Measurements from ENCODE around the gene CFAP119. TPM values are rescaled to one million over a fixed set of nuclear protein-coding genes. Genes with fewer than 3 reads are reported as not detected.

Gene CFAP119
- total and polyA plus RNA-seq, 9 of the 15 experiments (the other 6 are each of a cell fraction or from before 2014, with no cell fraction given): 5.5 to 33.7 (median 9.6) TPM

DNA sequence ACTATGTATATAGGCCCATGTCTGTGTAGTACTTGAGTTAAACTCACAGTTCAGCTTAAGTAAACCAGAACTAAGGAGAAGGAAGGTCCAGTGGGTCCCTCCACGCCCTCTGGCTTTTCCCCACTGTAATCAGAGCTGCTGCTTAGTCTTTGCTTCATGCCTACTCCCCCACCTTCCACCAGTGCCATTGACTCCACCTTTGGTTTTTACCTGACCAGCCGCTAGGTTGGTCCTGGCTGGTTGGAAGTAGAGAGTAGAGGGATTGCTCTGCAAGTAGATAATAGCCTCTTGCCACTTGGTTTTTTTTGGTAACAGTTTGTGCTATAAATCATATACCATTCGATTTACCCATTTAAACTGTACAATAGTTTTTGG lies 36.5 kb downstream of the CFAP119 start (continued):
- no peak for TF ChIP-seq MYNN (IDR thresholded peaks at IDR 0.05)
- no peak for TF ChIP-seq MYNN (CRISPR knock-in tag; IDR thresholded peaks at IDR 0.05)
- no peak for TF ChIP-seq DIDO1 (tag; IDR thresholded peaks at IDR 0.05; ENCODE audit: low read depth)
- TF ChIP-seq RBM15 (IDR thresholded peaks at IDR 0.05; ENCODE audit: insufficient read depth, low read length): no peak
- TF ChIP-seq, protein P1, sequence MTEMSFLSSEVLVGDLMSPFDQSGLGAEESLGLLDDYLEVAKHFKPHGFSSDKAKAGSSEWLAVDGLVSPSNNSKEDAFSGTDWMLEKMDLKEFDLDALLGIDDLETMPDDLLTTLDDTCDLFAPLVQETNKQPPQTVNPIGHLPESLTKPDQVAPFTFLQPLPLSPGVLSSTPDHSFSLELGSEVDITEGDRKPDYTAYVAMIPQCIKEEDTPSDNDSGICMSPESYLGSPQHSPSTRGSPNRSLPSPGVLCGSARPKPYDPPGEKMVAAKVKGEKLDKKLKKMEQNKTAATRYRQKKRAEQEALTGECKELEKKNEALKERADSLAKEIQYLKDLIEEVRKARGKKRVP (CRISPR knock-in tag; IDR thresholded peaks at IDR 0.05): no peak
- TF ChIP-seq, protein P2, sequence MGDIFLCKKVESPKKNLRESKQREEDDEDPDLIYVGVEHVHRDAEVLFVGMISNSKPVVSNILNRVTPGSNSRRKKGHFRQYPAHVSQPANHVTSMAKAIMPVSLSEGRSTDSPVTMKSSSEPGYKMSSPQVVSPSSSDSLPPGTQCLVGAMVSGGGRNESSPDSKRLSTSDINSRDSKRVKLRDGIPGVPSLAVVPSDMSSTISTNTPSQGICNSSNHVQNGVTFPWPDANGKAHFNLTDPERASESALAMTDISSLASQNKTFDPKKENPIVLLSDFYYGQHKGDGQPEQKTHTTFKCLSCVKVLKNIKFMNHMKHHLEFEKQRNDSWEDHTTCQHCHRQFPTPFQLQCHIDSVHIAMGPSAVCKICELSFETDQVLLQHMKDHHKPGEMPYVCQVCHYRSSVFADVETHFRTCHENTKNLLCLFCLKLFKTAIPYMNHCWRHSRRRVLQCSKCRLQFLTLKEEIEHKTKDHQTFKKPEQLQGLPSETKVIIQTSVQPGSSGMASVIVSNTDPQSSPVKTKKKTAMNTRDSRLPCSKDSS (IDR thresholded peaks at IDR 0.05; ENCODE audit: low read depth, partially characterized antibody): no peak
- TF ChIP-seq CSDE1 (IDR thresholded peaks at IDR 0.05): no peak
- TF ChIP-seq ZNF12 (CRISPR knock-in tag; IDR thresholded peaks at IDR 0.05): no peak
- no peak for TF ChIP-seq RBM34 (IDR thresholded peaks at IDR 0.05; ENCODE audit: borderline replicate concordance, insufficient read depth, low read length)
- no peak for TF ChIP-seq CXXC5 (CRISPR knock-in tag; IDR thresholded peaks at IDR 0.05)
- no peak for TF ChIP-seq MAZ (CRISPR knock-in tag; conservative IDR thresholded peaks at IDR 0.05 in 1 of 2, IDR thresholded peaks at IDR 0.05 in 1 of 2)

Data from K562 (cell line).